ENCODE data around the gene COLEC11. TPM values are rescaled to one million over a fixed set of nuclear protein-coding genes. Genes with fewer than 3 reads are reported as not detected.

The COLEC11 gene
- total RNA-seq, 1 donor from 2014 or later = not detected

DNA sequence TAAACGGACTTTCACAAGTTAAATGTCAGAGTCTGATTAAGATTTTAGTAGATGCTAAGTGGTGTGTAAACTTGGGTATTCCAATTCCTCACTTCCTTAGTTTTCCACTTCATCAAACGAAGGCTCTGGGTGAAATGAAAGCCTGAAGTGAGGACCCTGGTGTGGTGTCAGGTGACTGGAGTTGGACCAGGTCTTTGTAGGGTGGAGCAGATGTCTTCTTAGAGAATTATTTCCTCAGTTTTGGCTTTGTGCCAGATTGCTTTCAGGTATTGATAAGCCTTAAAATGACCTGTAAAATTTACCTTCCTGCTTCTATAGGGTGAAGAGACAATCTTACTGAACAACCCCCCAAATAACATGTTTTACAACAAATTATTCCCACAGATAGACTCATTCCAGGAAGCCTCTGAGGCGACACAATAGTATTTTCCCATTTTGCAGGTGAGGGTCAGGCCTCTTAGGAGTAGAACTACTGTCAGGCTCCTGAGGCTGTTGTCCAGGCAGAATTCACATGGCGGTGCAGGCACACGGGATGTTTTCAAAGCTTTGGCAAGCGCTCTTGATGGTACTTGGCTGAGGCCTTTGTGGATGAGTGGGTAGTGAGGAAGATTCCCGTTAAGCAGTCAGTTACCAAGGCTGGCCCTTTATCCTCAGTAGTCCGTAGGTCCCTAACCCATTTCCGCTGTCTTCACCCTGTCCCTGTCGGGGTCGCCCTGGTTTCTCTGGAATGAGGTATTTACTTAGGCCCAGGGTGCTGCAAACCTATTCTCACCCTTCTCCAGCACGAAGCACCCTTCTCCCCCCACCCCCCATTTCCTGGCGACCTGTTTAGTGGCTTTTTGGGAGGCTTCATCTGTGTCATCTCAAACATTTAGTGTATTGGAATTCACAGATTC is 13.3 kb upstream of the COLEC11 start:
- H3K27ac ChIP-seq = no peak overlapping the region
- DNase-seq (ENCODE audit: extremely low spot score in 2 of 2) = peak in 1 of 2 donors; percentile 62
- TF ChIP-seq POLR2A (IDR thresholded peaks at IDR 0.05) (no peak), POLR2AphosphoS5 (IDR thresholded peaks at IDR 0.05; ENCODE audit: insufficient read depth in 1 of 2, low read depth in 1 of 2) (no peak)
- TF ChIP-seq, protein P1, sequence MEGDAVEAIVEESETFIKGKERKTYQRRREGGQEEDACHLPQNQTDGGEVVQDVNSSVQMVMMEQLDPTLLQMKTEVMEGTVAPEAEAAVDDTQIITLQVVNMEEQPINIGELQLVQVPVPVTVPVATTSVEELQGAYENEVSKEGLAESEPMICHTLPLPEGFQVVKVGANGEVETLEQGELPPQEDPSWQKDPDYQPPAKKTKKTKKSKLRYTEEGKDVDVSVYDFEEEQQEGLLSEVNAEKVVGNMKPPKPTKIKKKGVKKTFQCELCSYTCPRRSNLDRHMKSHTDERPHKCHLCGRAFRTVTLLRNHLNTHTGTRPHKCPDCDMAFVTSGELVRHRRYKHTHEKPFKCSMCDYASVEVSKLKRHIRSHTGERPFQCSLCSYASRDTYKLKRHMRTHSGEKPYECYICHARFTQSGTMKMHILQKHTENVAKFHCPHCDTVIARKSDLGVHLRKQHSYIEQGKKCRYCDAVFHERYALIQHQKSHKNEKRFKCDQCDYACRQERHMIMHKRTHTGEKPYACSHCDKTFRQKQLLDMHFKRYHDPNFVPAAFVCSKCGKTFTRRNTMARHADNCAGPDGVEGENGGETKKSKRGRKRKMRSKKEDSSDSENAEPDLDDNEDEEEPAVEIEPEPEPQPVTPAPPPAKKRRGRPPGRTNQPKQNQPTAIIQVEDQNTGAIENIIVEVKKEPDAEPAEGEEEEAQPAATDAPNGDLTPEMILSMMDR (IDR thresholded peaks at IDR 0.05) = no peak
- peaks cover 0 to 52% of the 10 kb centered on the region in 2 donors for H3K36me3 ChIP-seq
- intact Hi-C loops (cut with DNase I) = no loop called here
- peaks cover 44% of the 10 kb centered on the region for H3K4me1 ChIP-seq
- no peaks in the 10 kb centered on the region for H3K27me3 ChIP-seq
- no peaks in the 10 kb centered on the region for H3K9me3 ChIP-seq
- H3K4me3 ChIP-seq = no peak overlapping the region

DNA sequence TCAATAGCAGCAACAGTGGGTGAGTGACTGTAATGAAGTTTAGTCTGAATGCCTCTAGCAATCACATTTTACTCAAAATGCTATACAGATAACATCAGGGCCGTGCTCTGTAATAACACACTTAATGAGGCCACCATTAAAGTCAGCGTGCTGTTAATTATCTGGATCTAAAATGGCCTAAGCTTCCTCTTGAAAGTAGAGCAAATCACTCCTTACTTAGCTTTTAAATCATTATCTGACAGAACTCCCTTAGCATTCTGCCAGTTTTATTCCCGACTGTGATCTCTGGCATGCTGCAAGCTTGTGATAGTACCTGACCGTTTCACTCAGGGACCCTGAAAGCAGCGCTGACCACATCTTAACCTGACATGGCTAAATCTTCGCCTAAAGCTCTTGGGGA is 10.8 kb upstream of the COLEC11 start:
- no peak for DNase-seq (ENCODE audit: extremely low spot score in 2 of 2)
- Histone ChIP-seq H3K36me3 (peaks cover 0 to 32% of the 10 kb centered on the region in 2 donors), H3K4me3 (no peak overlapping the region), H3K4me1 (peaks cover 22% of the 10 kb centered on the region), H3K27me3 (no peaks in the 10 kb centered on the region), H3K9me3 (no peaks in the 10 kb centered on the region), H3K27ac (no peak overlapping the region)
- intact Hi-C loops (cut with DNase I) = no loop called here
- TF ChIP-seq, protein P1 (IDR thresholded peaks at IDR 0.05) = no peak
- TF ChIP-seq POLR2AphosphoS5 (IDR thresholded peaks at IDR 0.05; ENCODE audit: insufficient read depth in 1 of 2, low read depth in 1 of 2) = no peak
- TF ChIP-seq POLR2A (IDR thresholded peaks at IDR 0.05) = no peak

DNA sequence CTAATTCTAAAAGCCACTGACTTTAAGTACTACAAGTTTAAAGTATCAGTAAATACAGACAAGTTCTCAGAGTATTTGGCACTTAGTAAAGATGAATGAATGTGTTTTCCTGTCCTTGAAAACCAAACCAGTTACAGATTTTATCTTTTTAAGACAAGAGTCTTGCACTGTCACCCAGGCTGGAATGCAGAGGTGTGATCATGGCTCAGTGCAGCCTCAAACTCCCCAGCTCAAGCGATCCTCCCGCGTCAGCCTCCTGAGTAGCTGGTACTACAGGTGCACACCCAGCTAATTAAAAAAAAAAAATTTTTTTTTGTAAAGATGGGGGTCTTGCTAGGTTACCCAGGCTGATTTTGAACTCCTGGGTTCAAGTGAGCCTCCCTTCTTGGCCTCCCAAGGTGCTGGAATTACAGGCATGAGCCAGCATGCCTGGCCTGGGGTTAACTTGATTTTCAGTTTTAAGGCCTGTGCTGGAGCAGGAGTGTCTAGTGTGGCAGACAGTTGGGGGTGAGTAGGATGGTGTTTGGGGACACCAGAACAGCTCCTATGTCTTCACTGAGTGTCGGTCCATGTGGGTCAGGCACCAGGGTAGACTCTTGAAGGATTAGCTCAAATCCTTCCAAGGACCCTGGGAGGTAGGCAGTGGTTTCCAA is 10.2 kb upstream of the COLEC11 start:
- Histone ChIP-seq H3K27ac (peak overlapping the region; percentile 74), H3K36me3 (peaks cover 0 to 25% of the 10 kb centered on the region in 2 donors), H3K9me3 (no peaks in the 10 kb centered on the region), H3K27me3 (no peaks in the 10 kb centered on the region), H3K4me1 (peaks cover 17% of the 10 kb centered on the region), H3K4me3 (peak overlapping the region in 1 of 2 donors; percentile 20)
- DNase-seq (ENCODE audit: extremely low spot score in 2 of 2) = no peak
- TF ChIP-seq POLR2AphosphoS5 (IDR thresholded peaks at IDR 0.05; ENCODE audit: insufficient read depth in 1 of 2, low read depth in 1 of 2) (no peak), POLR2A (IDR thresholded peaks at IDR 0.05) (no peak)
- TF ChIP-seq, protein P1 (IDR thresholded peaks at IDR 0.05) = no peak
- intact Hi-C loops (cut with DNase I) = no loop called here

DNA sequence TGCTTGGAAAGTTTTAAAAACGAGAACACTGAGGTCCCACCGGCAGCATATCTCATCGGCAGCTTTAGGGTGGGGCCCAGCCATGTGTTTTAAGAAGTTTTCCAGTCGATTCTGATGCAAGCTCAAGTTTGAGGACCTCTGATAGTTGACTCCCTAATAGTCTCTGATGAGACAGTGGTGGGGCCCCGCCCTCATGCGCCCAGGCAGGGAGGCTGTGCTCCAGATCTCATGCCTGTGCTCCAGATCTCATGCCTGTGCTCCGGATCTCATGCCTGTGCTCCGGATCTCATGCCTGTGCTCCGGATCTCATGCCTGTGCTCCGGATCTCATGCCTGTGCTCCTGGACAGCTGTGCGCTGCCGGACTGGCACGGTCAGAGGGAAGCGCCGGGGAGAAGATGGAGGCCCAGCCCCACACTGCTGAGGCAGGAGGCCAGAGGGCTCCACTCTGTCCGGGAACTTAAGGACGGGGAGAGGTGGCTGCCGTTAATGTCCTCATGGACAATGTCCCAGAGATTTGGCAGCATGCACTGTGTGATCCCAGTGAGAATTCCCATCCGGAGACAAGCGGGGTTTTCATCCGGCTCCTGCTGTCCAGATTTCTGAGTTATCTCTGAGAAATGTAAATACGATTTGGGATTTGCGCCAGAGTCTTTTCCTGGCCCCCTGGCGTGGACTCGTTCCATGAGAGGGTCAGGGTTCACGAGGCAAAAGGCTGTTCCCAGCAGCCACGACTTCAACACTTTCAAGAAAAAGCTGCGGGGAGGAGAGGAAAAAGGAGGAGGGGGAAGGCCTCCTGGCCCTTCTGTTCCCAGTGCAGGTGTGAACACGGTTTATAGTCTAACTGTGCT is 9.4 kb upstream of the COLEC11 start:
- no peak for DNase-seq (ENCODE audit: extremely low spot score in 2 of 2)
- Histone ChIP-seq H3K27ac (peak overlapping the region; percentile 74), H3K9me3 (no peaks in the 10 kb centered on the region), H3K27me3 (no peaks in the 10 kb centered on the region), H3K36me3 (peaks cover 0 to 18% of the 10 kb centered on the region in 2 donors), H3K4me1 (peaks cover 9% of the 10 kb centered on the region), H3K4me3 (peak overlapping the region in 1 of 2 donors; percentile 20)
- TF ChIP-seq, protein P1 (IDR thresholded peaks at IDR 0.05) = no peak
- peak; percentile 20 to 43 for TF ChIP-seq POLR2AphosphoS5 (IDR thresholded peaks at IDR 0.05; ENCODE audit: insufficient read depth in 1 of 2, low read depth in 1 of 2)
- no peak for TF ChIP-seq POLR2A (IDR thresholded peaks at IDR 0.05)
- intact Hi-C loops (cut with DNase I) = no loop called here
